AG09319 (cell line): ENCODE measurements around the gene PEX10.

Experiments used
- DNase-seq: peaks from one replicate; pipeline ENCODE4 v3.0.0-alpha.2; 2010; ENCODE audit warnings: low read depth; ENCODE audit errors: extremely low read depth
- CTCF ChIP-seq: IDR thresholded peaks from 2 replicates; pipeline ENCODE4 v1.5.1; 2011; ENCODE audit warnings: low read depth, mild to moderate bottlenecking, inconsistent platforms, low read length, moderate library complexity

PEX10 gene

DNA sequence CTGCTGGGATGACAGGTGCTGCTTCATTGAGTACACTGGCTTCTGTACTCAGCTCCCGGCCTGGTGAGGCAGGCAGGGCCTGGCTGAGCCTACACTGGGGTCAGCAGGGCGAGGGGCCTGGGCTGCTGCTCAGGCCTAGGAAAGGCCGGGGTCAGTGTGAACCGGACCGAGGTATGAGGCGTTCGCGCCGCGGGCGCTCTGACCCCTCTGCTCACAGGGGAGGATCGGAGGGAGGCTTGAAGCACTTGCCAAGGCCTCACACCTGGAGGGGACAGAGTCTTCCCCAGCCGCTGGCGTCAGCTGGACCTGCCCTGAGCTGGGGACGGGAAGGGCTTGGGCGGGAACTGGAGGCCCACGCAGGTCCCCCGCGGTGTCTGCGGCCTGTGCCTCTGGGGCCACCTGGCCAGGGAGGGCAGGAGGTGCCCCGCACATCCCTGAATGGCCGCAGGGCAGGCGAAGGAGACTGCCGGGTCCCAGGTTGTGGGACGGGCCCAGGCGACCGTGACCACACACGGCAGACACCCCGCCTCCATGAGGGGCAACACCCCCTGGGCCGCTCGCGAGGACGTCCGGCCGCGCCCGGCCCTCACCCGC is 466 bp downstream of the PEX10 start:
- TF ChIP-seq CTCF: no peak
- no peak for DNase-seq

- TF ChIP-seq CTCF: no peak
- no peak for DNase-seq
Measured at GRCh38 chr1:2409745-2410144, 2.6 kb downstream of the PEX10 start.

DNA sequence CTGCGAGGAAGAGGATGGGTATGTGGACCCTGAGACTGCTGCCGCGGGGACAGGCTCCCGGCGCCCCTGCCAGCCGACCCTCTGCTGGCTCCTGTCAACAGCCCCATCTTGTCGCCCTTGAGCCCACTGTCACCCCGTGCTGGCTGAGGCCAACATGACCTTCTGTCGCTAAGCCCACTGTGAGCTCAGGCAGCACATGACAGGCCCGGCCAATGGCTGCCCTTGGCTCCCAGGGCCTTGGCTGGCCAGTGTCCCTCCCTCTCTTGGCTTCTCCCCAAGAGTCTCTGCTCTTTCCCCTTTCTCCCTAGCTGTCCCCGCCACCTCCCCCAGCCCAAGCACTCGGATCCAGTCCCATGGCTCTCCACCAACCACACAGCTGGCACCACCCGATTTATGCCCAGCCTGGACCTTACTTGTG is 3.5 kb downstream of the PEX10 start:
- DNase-seq: no peak
- TF ChIP-seq CTCF: no peak

- no peak for DNase-seq
- TF ChIP-seq CTCF: no peak
Measured at GRCh38 chr1:2408456-2408855, 3.9 kb downstream of the PEX10 start.

GRCh38 chr1:2407991-2408275 is 4.4 kb downstream of the PEX10 start:
- TF ChIP-seq CTCF: no peak

GRCh38 chr1:2407166-2407990 is 5.0 kb downstream of the PEX10 start:
- DNase-seq: no peak
- TF ChIP-seq CTCF: no peak

More at GRCh38 chr1:2407991-2408275, 4.4 kb downstream of the PEX10 start:
- DNase-seq: no peak

DNA sequence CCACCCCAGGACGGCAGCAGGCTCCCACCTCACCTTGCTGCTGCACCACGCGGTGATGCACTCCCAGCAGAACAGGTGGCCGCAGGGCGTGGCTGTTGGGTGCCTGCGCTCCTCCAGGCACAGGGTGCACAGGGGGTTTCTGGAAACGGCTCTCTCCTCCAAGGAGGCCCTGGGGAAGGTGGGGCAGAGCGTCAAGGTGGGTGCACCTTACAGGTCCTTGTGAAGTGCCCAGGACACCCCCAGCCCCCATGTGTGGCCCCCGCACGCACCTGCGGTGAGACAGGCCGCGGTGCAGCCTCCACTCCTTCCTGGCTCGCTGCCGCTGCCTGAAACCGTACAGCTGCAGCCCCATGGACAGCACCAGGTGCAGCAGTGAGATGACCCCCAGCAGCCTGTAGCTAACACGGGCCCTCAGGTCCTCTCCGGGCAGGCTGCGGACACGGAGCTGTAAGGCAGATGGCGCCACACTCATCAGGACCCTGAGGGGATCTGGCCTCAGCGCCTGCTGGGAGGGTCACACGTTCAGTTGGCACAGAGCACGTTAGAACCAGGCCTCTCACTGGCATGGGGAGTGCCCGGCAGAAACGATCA is 5.8 kb downstream of the PEX10 start:
- TF ChIP-seq CTCF: no peak
- DNase-seq: no peak
